Activated CD4-positive, alpha-beta T cell treated with anti-CD3 and anti-CD28 coated beads, Interleukin-2, amount 10 ng/mL, durations not matched to agents 7 days and 5 days (primary cell): ENCODE results near the gene PPP2R2B. TPM values are rescaled to one million over a fixed set of nuclear protein-coding genes. Genes with fewer than 3 reads are reported as not detected.
"Not testable (repeated sequence)": the region's sequence is repeated elsewhere in the genome, so short reads cannot be mapped to it uniquely, and the experiment has no call there.

Experiments
- CTCF ChIA-PET: fragments of 350-600 bp; sonication (Branson Sonifier 250); formaldehyde crosslinking; loops from one replicate; lab custom pipeline; 2021; ENCODE audit warnings: antibody characterized with exemption; lab: Charles Lee
- POLR2A ChIA-PET: fragments of 350-600 bp; sonication (Branson Sonifier 250); formaldehyde crosslinking; loops from one replicate; lab custom pipeline; 2021; ENCODE audit warnings: antibody characterized with exemption; lab: Charles Lee
- DNase-seq: peaks from one replicate; pipeline ENCODE4 v3.0.0-alpha.2; 2020
- H3K27ac Mint-ChIP-seq: one replicate; pipeline ENCODE4 v1.8.0; 2021; ENCODE audit warnings: mild to moderate bottlenecking, moderate library complexity, mixed read lengths
- H3K27me3 Mint-ChIP-seq: one replicate; pipeline ENCODE4 v1.8.0; 2021; ENCODE audit warnings: mixed read lengths
- H3K36me3 Mint-ChIP-seq: one replicate; pipeline ENCODE4 v1.8.0; 2021; ENCODE audit warnings: low read depth, mixed read lengths
- H3K4me1 Mint-ChIP-seq: one replicate; pipeline ENCODE4 v1.8.0; 2021; ENCODE audit warnings: mixed read lengths
- H3K4me3 Mint-ChIP-seq: one replicate; pipeline ENCODE4 v1.8.0; 2021; ENCODE audit warnings: mild to moderate bottlenecking, moderate library complexity, mixed read lengths
- H3K9me3 Mint-ChIP-seq: one replicate; pipeline ENCODE4 v1.8.0; 2021; ENCODE audit warnings: mixed read lengths
- total RNA-seq, 2 experiments: library from RNA; stranded (reverse); gene quantifications; one replicate each; pipeline ENCODE4 v1.2.3, GENCODE V29; 2021

The PPP2R2B gene
- total RNA-seq, 2 experiments from 2014 or later, result 1.8 TPM

DNA sequence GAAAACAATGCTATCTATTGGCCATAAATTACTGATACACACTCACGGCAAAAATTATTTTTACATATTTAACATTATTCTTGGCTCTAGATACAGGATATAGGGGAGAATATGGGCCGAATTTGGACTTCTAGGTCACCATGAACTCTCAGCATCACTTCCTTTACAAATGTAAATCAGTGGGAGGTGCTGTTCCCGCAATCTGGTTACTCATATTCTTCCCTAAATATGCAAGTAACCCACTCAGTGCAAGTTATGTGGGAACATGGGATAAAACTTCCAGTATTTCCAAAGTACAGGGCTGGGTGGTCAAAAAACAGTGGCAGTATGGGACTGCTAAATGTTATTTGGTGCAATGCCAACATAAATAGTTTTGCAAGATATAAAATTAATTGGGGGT is 145.6 kb downstream of the PPP2R2B start:
- Mint-ChIP-seq H3K27ac (no peak overlapping the region), H3K27me3 (no peaks in the 10 kb centered on the region), H3K4me3 (no peak overlapping the region), H3K9me3 (peaks cover 29% of the 10 kb centered on the region), H3K36me3 (peaks cover 7% of the 10 kb centered on the region), H3K4me1 (no peaks in the 10 kb centered on the region)
- CTCF ChIA-PET, result no interaction called here
- POLR2A ChIA-PET, result no interaction called here
- DNase-seq, result no peak

GRCh38 chr5:146731909-146732659 is 146.5 kb downstream of the PPP2R2B start:
- POLR2A ChIA-PET, result no interaction called here
- Mint-ChIP-seq H3K4me3 (no peak overlapping the region), H3K4me1 (no peaks in the 10 kb centered on the region), H3K9me3 (peaks cover 32% of the 10 kb centered on the region), H3K36me3 (peaks cover 7% of the 10 kb centered on the region), H3K27me3 (no peaks in the 10 kb centered on the region), H3K27ac (no peak overlapping the region)
- DNase-seq, result no peak
- CTCF ChIA-PET, result no interaction called here

- DNase-seq, POLR2A ChIA-PET, CTCF ChIA-PET, H3K36me3 Mint-ChIP-seq, H3K27ac Mint-ChIP-seq, H3K4me3 Mint-ChIP-seq, H3K4me1 Mint-ChIP-seq, H3K27me3 Mint-ChIP-seq: not testable (repeated sequence)
- H3K9me3 Mint-ChIP-seq, result peaks cover 24% of the 10 kb centered on the region
Observed at GRCh38 chr5:146728746-146729145, 149.8 kb downstream of the PPP2R2B start.

GRCh38 chr5:146726891-146727290 is 151.7 kb downstream of the PPP2R2B start:
- no peaks in the 10 kb centered on the region for H3K4me1 Mint-ChIP-seq
- no peak overlapping the region for H3K4me3 Mint-ChIP-seq
- ChIA-PET CTCF (no interaction called here), POLR2A (no interaction called here)
- no peak for DNase-seq
- H3K9me3 Mint-ChIP-seq, result peaks cover 21% of the 10 kb centered on the region
- H3K36me3 Mint-ChIP-seq, result peaks cover 7% of the 10 kb centered on the region
- no peaks in the 10 kb centered on the region for H3K27me3 Mint-ChIP-seq
- H3K27ac Mint-ChIP-seq, result no peak overlapping the region

- CTCF ChIA-PET, result no interaction called here
- no peak for DNase-seq
- Mint-ChIP-seq H3K27me3 (no peaks in the 10 kb centered on the region), H3K36me3 (peaks cover 7% of the 10 kb centered on the region), H3K4me3 (no peak overlapping the region), H3K9me3 (peaks cover 21% of the 10 kb centered on the region), H3K27ac (no peak overlapping the region), H3K4me1 (no peaks in the 10 kb centered on the region)
- POLR2A ChIA-PET, result no interaction called here
Observed at GRCh38 chr5:146726020-146726419, 152.5 kb downstream of the PPP2R2B start.

DNA sequence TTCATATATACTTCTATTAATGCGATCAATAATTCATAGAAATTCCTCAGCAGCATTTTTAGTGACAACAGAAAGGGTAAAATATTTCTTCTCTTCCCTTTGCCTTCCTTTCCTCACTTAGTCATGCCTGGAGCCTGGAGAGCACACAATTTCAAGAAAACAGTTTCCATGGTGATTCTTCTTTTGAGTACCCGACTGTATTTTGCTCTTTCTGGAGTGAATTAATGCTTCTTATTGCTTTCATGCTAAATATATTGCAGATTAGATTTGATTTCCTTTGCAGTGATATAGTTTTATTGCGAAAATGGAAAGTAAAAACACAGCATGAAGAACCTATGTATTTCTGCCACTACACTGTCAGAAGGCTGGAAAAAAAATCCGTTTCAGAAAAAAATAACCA is 153.5 kb downstream of the PPP2R2B start:
- H3K36me3 Mint-ChIP-seq, result peaks cover 6% of the 10 kb centered on the region
- no peak overlapping the region for H3K4me3 Mint-ChIP-seq
- H3K9me3 Mint-ChIP-seq, result peaks cover 12% of the 10 kb centered on the region
- ChIA-PET CTCF (interaction anchor here (0.6 kb wide), 1 partner anchor 727 kb away, joined by 3 read pairs; no protein-coding TSS in a partner anchor), POLR2A (no interaction called here)
- H3K27ac Mint-ChIP-seq, result no peak overlapping the region
- no peak for DNase-seq
- H3K4me1 Mint-ChIP-seq, result peaks cover 2% of the 10 kb centered on the region
- no peaks in the 10 kb centered on the region for H3K27me3 Mint-ChIP-seq

DNA sequence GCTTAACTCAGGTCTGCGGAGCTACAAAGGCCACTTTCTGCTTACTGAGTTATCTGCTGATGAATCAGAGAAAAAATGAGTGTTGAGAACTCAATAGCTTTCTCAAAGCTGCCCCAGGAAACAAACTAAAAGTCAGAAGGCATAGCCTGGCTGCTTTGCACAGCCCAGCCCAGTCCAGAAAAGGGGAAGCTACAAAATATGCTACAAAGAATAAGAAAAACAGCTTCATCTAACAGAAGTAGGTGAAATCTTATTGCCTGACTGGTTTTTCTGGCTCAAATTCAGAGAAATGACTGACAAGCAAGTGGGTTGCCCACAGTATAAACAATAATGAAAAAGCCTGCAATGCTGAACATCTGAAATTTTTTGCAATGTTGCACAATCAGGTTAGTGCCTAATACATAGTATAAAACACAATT is 156.2 kb downstream of the PPP2R2B start:
- CTCF ChIA-PET, result interaction anchor here (1.0 kb wide), 1 partner anchor 14 kb away, joined by 3 read pairs; no protein-coding TSS in a partner anchor

DNA sequence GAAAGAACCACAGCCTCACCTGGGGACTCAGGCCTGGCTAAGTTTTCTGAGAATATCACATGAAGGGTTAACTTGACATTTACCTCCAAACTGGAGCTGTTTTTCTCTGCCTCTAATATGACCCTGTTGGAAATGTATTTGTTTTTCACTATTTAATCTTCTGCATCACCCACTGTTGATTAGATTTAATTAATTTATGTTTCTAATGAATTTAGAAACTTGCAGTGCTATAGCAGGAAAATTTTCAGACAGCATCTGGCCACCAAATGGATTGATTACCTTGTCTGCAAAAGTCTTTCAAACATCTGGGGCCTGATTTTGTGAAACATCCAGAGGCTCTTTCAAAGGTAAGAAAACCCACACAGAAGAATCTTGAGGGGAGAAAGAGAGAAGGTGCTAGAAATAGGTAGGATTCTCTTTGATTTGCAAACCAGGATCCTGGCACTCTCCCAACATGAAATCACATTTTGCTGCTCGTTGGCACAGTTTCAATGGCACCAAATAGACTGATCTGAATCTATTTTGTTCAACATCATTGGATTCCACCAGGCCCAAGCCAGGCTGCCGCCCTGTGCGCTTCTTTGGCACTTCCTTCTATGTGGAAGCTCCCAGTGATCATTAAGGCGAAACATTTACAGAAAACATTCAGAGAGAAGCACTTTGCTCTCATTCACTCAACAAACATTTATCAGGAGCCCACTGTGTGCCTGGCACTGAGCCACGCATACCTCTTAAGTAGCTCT is 157.3 kb downstream of the PPP2R2B start:
- H3K36me3 Mint-ChIP-seq, result no peaks in the 10 kb centered on the region
- DNase-seq, result no peak
- POLR2A ChIA-PET, result no interaction called here
- no peaks in the 10 kb centered on the region for H3K27me3 Mint-ChIP-seq
- H3K4me3 Mint-ChIP-seq, result no peak overlapping the region
- no peak overlapping the region for H3K27ac Mint-ChIP-seq
- CTCF ChIA-PET, result no interaction called here
- H3K4me1 Mint-ChIP-seq, result peaks cover 2% of the 10 kb centered on the region
- H3K9me3 Mint-ChIP-seq, result no peaks in the 10 kb centered on the region

More for the DNA sequence above, 156.2 kb downstream of the PPP2R2B start:
- POLR2A ChIA-PET, result no interaction called here
- Mint-ChIP-seq H3K9me3 (no peaks in the 10 kb centered on the region), H3K27me3 (no peaks in the 10 kb centered on the region), H3K27ac (no peak overlapping the region), H3K4me3 (no peak overlapping the region), H3K4me1 (peaks cover 2% of the 10 kb centered on the region), H3K36me3 (no peaks in the 10 kb centered on the region)
- DNase-seq, result no peak

- H3K27ac Mint-ChIP-seq, result no peak overlapping the region
- ChIA-PET POLR2A (no interaction called here), CTCF (no interaction called here)
- H3K36me3 Mint-ChIP-seq, result no peaks in the 10 kb centered on the region
- no peak for DNase-seq
- peaks cover 2% of the 10 kb centered on the region for H3K4me1 Mint-ChIP-seq
- H3K9me3 Mint-ChIP-seq, result no peaks in the 10 kb centered on the region
- H3K4me3 Mint-ChIP-seq, result no peak overlapping the region
- H3K27me3 Mint-ChIP-seq, result no peaks in the 10 kb centered on the region
Observed at GRCh38 chr5:146720107-146720506, 158.4 kb downstream of the PPP2R2B start.

GRCh38 chr5:146719179-146719578 is 159.4 kb downstream of the PPP2R2B start:
- CTCF ChIA-PET, result no interaction called here
- Mint-ChIP-seq H3K27ac (no peak overlapping the region), H3K4me3 (no peak overlapping the region), H3K4me1 (peaks cover 2% of the 10 kb centered on the region), H3K36me3 (no peaks in the 10 kb centered on the region), H3K27me3 (no peaks in the 10 kb centered on the region), H3K9me3 (no peaks in the 10 kb centered on the region)
- POLR2A ChIA-PET, result no interaction called here
- DNase-seq, result no peak

- no peaks in the 10 kb centered on the region for H3K36me3 Mint-ChIP-seq
- no peak overlapping the region for H3K4me3 Mint-ChIP-seq
- H3K27me3 Mint-ChIP-seq, result no peaks in the 10 kb centered on the region
- no peak for DNase-seq
- H3K27ac Mint-ChIP-seq, result no peak overlapping the region
- CTCF ChIA-PET, result interaction anchor here (0.6 kb wide), 1 partner anchor 160 kb away, joined by 7 read pairs; the partner anchor contains the start of gene PPP2R2B
- POLR2A ChIA-PET, result no interaction called here
- no peaks in the 10 kb centered on the region for H3K9me3 Mint-ChIP-seq
- peaks cover 2% of the 10 kb centered on the region for H3K4me1 Mint-ChIP-seq
Observed at GRCh38 chr5:146718609-146719008, 159.9 kb downstream of the PPP2R2B start.

DNA sequence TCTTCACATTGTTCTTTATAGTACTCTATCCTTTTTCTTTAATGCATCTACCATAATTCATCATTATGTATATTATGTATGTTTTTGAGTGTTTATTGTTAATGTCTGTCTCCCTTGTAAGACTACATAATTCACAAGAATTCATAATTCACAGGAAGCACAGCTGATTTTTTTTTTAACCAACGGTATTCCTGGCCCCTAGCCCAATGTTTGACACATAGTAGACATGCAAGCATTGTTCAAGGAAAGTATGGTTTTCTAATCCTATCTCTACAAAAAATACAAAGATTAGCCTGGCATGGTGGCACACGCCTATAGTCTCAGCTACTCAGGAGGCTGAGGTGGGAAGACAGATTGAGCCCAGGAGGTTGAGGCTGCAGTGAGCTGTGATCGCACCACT is 160.6 kb downstream of the PPP2R2B start:
- CTCF ChIA-PET, result no interaction called here
- POLR2A ChIA-PET, result no interaction called here

GRCh38 chr5:146716636-146717035 is 161.9 kb downstream of the PPP2R2B start:
- no peaks in the 10 kb centered on the region for H3K36me3 Mint-ChIP-seq
- POLR2A ChIA-PET, result no interaction called here
- H3K27me3 Mint-ChIP-seq, result no peaks in the 10 kb centered on the region
- H3K27ac Mint-ChIP-seq, result no peak overlapping the region
- H3K9me3 Mint-ChIP-seq, result no peaks in the 10 kb centered on the region
- H3K4me3 Mint-ChIP-seq, result no peak overlapping the region
- DNase-seq, result no peak
- CTCF ChIA-PET, result no interaction called here
- H3K4me1 Mint-ChIP-seq, result peaks cover 2% of the 10 kb centered on the region

More for the DNA sequence above, 160.6 kb downstream of the PPP2R2B start:
- Mint-ChIP-seq H3K27ac (no peak overlapping the region), H3K9me3 (no peaks in the 10 kb centered on the region), H3K27me3 (no peaks in the 10 kb centered on the region), H3K4me3 (no peak overlapping the region), H3K36me3 (no peaks in the 10 kb centered on the region), H3K4me1 (peaks cover 2% of the 10 kb centered on the region)
- no peak for DNase-seq
